ENCODE data around the gene LONP1. TPM values are rescaled to one million over a fixed set of nuclear protein-coding genes. Genes with fewer than 3 reads are reported as not detected.

The LONP1 gene
- total and polyA plus RNA-seq, 2 of the 8 experiments (the other 6 are each of a cell fraction or from before 2014, with no cell fraction given) = 98.1 to 117 TPM

DNA sequence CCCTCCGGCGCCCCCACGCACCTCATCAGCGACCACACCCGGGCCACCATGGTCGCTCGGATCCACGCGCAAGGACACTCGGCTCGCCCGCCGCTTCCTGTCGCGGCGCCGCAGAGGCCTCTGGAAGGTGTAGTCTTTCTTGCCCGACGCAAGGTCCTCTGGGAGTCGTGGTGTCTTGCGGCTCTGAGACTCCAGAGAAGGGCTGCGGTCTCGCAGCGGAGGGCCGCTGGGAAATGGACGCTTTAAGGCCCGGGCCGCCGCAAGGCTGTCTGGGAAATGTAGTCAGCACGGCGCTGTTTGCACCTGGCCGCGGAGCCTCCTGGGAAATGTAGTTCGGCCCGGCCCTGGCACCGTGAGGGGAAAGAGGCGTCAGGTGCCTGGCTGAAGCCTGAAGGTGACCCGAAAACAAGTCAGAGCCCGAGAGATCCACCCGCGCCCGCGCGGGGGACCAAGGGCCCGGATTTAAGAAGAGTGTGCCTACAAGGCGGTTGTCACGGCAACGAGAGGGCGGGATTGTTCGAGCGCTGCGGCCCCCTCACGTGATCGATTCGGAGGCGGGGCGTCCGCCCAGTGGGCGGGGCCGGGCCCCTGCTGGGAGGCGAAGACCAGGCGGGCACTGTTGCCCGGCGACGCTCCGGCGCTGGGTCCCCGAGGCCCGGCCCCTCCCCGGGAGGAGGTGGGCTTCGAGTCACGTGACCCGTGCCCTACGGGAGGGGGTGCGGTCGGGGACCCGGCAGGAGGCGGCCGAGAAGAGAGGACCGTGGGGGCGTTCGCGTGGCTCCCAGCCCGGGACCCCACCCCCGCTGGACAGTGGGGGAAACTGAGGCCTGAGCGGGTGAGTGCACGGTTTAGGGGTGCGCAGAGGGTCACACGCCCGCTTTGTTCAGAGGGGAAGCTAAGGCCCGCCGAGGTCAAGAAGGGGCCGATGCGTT lies 39.2 kb downstream of the LONP1 start, which contains the start of the genes HSD11B1L and MICOS13:
Gene HSD11B1L, plus strand, starts transcription at position 591 of the 932 bp plus-strand sequence. CDS start 3,806 bp downstream, outside the sequence.
Gene MICOS13, minus strand, starts transcription at position 80 of the 932 bp plus-strand sequence. Its CDS starts 30 bp downstream, at position 50.
- Histone ChIP-seq H3K56ac (replicated peaks; ENCODE audit: insufficient read length, low read depth, low read length) (peak within 1 kb of the TSS; percentile 80), H2AFZ (ENCODE audit: low read length) (peak within 1 kb of the TSS; percentile 92; the same call in 1 of the 2 replicates), H2BK20ac (ENCODE audit: low read length) (no peak within 1 kb of the TSS), H3K4me3 (ENCODE audit: extremely low read depth in 1 of 4, insufficient read depth in 2 of 4, low read depth in 3 of 4, low read length in 4 of 4) (peak within 1 kb of the TSS; percentile 58 to 83 (median 76)), H3K23ac (ENCODE audit: insufficient read length) (no peak within 1 kb of the TSS), H2BK120ac (replicated peaks; ENCODE audit: low read depth, low read length) (peak within 1 kb of the TSS; percentile 22), H3K27ac (ENCODE audit: low read depth, low read length) (peak within 1 kb of the TSS; percentile 88), H2BK15ac (ENCODE audit: low read length) (no peak within 1 kb of the TSS), H4K20me1 (replicated peaks in 1 of 2; ENCODE audit: control insufficient read depth in 1 of 2, insufficient read depth in 2 of 2, low read length in 2 of 2) (peaks cover 0 to 10% of the 10 kb centered on the region in 2 experiments), H3K4me1 (replicated peaks in 1 of 4; ENCODE audit: control insufficient read depth in 3 of 4, insufficient read depth in 4 of 4, low read length in 3 of 4) (peaks cover 0 to 14% (median 0%) of the 10 kb centered on the region in 4 experiments; a peak in 5 of 7 replicates), H3K23me2 (ENCODE audit: low read depth, low read length) (peaks cover 15% of the 10 kb centered on the region; the same call in 1 of the 2 replicates), H2AK5ac (ENCODE audit: low read depth, low read length) (0 out of 2 replicates have a peak within 1 kb of the TSS, but pooled peaks have one; percentile 90), H3K4ac (replicated peaks; ENCODE audit: insufficient read length, low read depth, low read length) (peak within 1 kb of the TSS; percentile 94), H3K14ac (ENCODE audit: insufficient read length) (no peak within 1 kb of the TSS), H3K9me3 (ENCODE audit: insufficient read depth in 2 of 2, low read depth in 1 of 2, low read length in 1 of 2) (no peaks in the 10 kb centered on the region), H4K5ac (ENCODE audit: insufficient read length, low read depth, low read length) (peak within 1 kb of the TSS; percentile 76), H3K36me3 (ENCODE audit: control insufficient read depth in 2 of 4, insufficient read depth in 4 of 4, low read length in 3 of 4) (0 out of 8 replicates have a peak, but pooled peaks cover 0 to 2% (median 0%) of the 10 kb centered on the region in 4 experiments), H3K79me2 (ENCODE audit: control insufficient read depth in 1 of 2, insufficient read depth in 2 of 2, low read length in 2 of 2) (no peaks in the 10 kb centered on the region), H3K4me2 (ENCODE audit: insufficient read depth in 1 of 2, low read depth in 2 of 2, low read length in 2 of 2) (peak within 1 kb of the TSS; percentile 89 to 97), H3K79me1 (ENCODE audit: low read depth, low read length) (peaks cover 3% of the 10 kb centered on the region; the same call in 1 of the 2 replicates), H3K9ac (replicated peaks in 1 of 4; ENCODE audit: extremely low read depth in 1 of 4, low read depth in 3 of 4, low read length in 3 of 4) (peak within 1 kb of the TSS; percentile 59 to 67 (median 64); a peak in 6 of 7 replicates), H2BK12ac (ENCODE audit: low read depth, low read length) (peak within 1 kb of the TSS; percentile 80; the same call in 1 of the 2 replicates), H2BK5ac (ENCODE audit: low read depth, low read length) (peak within 1 kb of the TSS; percentile 81; the same call in 1 of the 2 replicates), H4K8ac (ENCODE audit: extremely low read depth, insufficient read depth, low read length) (peak within 1 kb of the TSS; percentile 92), H4K91ac (replicated peaks; ENCODE audit: insufficient read length, low read length) (no peak within 1 kb of the TSS), H3K27me3 (replicated peaks in 1 of 4; ENCODE audit: control insufficient read depth in 3 of 4, extremely low read depth in 1 of 4, insufficient read depth in 3 of 4, low read length in 3 of 4) (no peaks in the 10 kb centered on the region), H3K18ac (ENCODE audit: extremely low read depth, low read length) (peak within 1 kb of the TSS; percentile 93)
- peak; percentile 91 for FAIRE-seq
- ChIA-PET CTCF (ENCODE audit: partially characterized antibody) (no interaction called here), POLR2A (ENCODE audit: partially characterized antibody) (interaction anchor here (0.5 to 1.7 kb wide), 4 partner anchors 9 to 33 kb away, joined by 3 to 8 read pairs (median 6); partner anchors contain the start of gene RPL36)
- peak; percentile 97 to 100 for DNase-seq (ENCODE audit: low read depth in 1 of 2, low spot score in 2 of 2)
- WGBS, 2 experiments (ENCODE audit: extremely low coverage in 1 of 2, insufficient coverage in 1 of 2, insufficient read length in 1 of 2, insufficient replicate concordance in 2 of 2, low coverage in 1 of 2, low lambda C conversion rate in 2 of 2, missing lambda C conversion rate in 1 of 2) = 3% methylated on average over 68 of the region's 94 CpGs; no CpG with 5 or more reads in 1 of the 2 experiments
- peak in 1 of 2 experiments; percentile 35; a peak in 1 of 4 replicates for TF ChIP-seq SIN3A (conservative IDR thresholded peaks at IDR 0.05 in 1 of 2, IDR thresholded peaks at IDR 0.05 in 1 of 2; ENCODE audit: low read depth in 1 of 2, low read length in 2 of 2)
- 0 out of 2 replicates have a peak, but pooled peaks have one; percentile 67 for TF ChIP-seq SP1 (IDR thresholded peaks at IDR 0.05; ENCODE audit: low read depth, low read length)
- 0 out of 2 replicates have a peak, but pooled peaks have one; percentile 1 for TF ChIP-seq MAX (IDR thresholded peaks at IDR 0.05)
- TF ChIP-seq RFX5 (IDR thresholded peaks at IDR 0.05; ENCODE audit: borderline replicate concordance, low read depth, low read length) = no peak
- TF ChIP-seq, protein P1, sequence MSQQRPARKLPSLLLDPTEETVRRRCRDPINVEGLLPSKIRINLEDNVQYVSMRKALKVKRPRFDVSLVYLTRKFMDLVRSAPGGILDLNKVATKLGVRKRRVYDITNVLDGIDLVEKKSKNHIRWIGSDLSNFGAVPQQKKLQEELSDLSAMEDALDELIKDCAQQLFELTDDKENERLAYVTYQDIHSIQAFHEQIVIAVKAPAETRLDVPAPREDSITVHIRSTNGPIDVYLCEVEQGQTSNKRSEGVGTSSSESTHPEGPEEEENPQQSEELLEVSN (IDR thresholded peaks at IDR 0.05) = no peak
- peak; percentile 78 for TF ChIP-seq ASH2L (IDR thresholded peaks at IDR 0.05; ENCODE audit: low read length)
- no peak for TF ChIP-seq MAFK (IDR thresholded peaks at IDR 0.05; ENCODE audit: low read depth, low read length)
- peak; percentile 88 for TF ChIP-seq CREB1 (IDR thresholded peaks at IDR 0.05)
- TF ChIP-seq YY1 (IDR thresholded peaks at IDR 0.05; ENCODE audit: low read depth, low read length) = peak; percentile 78
- peak; percentile 91 for TF ChIP-seq SIX5 (IDR thresholded peaks at IDR 0.05; ENCODE audit: low read depth, low read length)

All from H1 (cell line).